HG03521 (cell line): Measurements from ENCODE around the gene FTCDNL1.

Experiments used
- ATAC-seq: cut with Tn5 transposase; IDR thresholded peaks from one replicate; pipeline ENCODE4 v1.9.1; 2021; ENCODE audit warnings: mild to moderate bottlenecking, moderate library complexity; ENCODE audit not compliant: unreplicated experiment

Gene FTCDNL1

DNA sequence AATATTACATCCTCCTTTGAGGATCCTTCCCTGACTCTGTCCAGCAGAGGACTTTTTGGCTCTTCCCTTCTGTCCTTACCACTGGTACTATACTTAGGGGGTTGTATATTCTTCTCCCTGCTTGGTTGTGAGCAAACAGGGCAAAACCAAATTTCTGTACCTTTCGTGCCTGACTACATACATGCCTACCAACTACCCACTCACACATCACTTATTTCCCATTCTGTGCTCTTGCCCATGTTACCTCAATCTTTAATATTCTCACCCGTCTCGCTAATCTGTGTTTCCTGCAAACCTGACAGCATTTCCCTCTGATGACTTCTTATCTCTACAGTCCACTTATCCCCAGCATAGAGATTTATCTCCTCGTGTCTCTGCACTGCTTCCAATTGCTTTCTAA, 58.6 kb downstream of the FTCDNL1 start:
- ATAC-seq: no peak

DNA sequence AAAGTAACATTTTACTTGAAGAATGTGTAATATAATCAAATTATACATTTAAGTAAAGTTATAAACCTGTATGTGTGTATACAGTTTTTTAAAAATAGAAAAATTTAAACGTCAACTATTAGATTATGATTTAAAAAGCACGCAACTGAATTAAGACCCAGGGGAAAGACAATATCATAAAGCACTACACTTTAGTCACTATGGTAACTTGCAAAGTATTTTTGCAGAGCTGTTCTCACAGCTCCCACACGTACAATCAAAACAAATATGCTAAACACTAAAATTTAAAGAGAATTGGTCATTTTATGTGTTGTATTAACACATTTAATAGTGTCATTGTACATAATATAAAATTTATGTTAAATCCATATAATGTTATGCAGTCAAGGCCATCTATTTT, 59.7 kb downstream of the FTCDNL1 start:
- ATAC-seq: no peak

DNA sequence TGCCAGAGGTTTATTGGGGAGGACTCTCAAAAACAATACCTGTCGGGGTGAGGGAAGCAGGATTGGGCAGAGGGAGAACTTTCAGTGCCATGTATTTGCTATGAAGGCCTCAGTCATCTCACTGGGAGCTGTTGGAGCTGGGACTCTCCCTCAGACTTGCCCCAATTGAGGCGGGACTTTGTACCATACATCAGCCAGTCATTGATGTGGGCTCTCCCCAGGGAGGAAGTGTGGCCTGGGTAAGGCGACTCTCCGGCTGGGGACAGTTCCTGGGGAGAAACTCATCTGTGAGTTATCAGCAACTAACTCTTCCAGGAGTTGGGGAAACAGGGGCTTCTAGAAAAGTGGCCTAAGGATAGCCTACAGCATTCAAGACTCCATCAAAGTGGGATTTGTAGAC, 66.5 kb downstream of the FTCDNL1 start:
- no peak for ATAC-seq

DNA sequence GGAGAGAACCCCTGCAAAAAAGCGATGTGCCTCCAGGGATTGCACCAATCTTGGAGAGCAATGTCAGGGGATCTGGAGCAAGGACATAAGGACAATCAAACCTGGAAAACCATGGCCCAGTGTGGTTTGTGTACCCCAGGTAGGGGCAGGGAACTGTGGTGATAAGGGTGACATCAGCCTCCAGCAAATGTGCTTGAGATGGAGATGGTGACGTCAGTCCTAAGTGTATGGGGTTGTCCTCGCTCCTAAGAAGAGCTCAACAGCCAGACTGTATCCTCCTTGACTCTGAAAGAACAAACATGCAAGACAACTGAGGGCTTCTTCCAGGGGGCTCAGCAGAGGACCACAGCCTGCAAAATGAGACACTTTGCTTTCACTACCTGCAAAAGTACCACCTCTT, 71.4 kb downstream of the FTCDNL1 start:
- ATAC-seq: no peak

DNA sequence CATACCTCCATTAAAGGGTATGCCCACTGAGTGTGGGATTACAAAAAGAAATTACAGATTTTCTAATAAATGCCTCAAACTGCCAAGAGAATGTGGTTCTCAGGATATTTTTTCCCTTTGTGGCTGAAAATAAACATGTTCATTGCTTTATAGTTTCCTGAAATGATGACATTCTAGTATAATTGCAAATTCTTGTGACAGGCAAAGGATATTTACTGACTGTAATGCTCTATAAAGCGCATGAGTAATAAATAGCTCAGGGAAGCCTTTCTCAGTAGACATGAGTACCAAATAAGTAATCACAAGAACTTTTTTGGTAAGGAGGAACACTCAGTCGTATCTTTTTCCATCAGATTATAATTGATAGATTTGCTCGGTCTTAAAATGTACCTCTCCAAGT, 72.3 kb downstream of the FTCDNL1 start:
- ATAC-seq: no peak

DNA sequence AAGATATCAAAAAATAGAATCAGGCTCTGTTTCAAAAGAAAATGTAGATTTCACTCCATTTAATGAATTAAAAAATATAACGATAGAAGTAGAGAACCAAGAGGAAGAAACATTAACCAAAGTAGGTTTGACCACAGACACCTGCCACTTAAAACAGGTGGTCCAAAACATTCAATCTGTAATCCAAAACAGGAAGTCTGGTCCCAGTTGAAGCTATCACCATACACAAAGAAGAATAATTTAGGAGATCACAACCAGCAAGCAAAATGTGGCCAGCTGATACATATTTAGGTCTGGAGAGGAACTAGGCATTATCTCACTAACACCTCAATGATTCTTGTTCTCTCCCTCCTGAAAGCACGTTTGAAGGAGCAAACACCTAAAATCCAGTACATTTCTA, 73.1 kb downstream of the FTCDNL1 start:
- ATAC-seq: no peak

DNA sequence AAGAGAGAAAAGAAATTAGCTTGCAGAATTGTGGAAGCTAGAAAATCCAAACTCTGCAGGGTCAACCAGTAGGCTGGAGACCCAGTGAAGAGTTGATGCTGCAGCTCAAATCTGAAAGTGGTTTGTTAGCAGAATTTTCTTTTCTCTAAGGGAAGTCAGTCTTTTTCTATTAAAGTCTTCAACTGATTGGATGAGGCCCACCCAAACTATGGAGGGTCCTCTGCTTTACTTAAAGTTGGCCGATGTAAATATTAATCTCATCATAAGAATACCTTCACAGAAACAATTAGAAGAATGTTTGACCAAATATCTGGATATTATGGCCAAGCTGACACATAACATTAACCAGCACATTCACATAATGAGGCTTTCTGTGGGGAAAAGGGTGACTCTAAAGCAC, 73.7 kb downstream of the FTCDNL1 start:
- ATAC-seq: no peak

DNA sequence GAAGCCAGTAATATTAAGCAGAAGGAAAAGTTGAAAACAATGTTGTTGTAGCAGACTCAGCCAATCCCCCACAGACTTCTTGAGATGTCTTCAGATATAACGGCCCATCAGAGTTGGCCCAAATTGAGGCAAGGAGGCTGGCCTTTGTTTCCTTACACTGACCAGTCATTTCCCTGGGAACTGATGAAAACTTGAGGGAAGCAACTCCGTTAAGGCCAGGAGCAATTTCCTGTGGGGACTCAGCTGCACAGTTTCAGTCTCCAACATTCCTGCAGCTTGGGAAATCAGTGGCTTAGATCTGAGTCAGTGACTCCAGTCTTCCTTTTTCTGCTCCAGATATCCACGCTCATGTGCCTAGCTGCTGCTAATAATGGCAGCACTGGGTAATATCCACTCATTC, 75.7 kb downstream of the FTCDNL1 start:
- ATAC-seq: no peak

DNA sequence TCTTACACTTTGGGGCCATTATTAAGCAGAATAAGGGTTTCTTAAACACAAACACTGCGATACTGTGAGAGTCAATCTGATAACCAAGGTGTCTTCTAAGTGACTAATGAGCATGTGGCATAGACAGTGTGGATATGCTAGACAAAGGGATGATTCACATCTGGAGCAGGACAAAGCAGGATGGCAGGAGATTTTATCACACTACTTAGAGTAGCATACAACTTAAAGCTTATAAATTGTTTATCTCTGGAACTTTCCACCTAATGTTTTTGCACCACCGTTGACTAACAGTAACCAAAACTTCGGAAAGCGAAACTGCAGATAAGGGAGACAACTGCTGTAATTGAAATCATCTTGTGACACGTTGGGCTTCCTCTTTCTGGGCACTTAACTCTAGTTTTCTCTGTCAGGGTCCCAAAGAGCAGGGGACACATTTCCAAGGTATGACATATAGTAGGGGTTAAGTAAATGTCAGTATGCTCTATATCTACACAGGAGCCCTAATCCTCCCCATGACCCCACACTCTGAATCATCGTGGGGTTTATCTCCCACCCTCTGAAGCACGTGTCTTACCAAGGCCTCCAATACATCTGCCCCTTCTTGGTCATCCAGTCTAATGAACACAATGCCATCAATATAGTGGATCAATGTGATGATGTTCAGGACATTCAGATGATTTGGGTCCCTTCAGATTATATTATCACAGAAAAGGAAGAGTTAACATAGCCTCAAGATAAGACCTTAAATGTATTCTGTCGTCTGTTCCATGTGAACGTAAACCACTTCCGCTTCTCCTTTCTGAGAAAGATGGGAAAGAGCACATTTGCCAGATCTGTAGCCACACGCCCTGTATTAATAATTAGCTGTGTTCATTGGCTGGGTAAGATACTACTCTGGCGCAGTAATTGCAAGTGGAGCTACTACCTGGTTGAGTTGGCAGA, 78.7 kb downstream of the FTCDNL1 start:
- no peak for ATAC-seq

DNA sequence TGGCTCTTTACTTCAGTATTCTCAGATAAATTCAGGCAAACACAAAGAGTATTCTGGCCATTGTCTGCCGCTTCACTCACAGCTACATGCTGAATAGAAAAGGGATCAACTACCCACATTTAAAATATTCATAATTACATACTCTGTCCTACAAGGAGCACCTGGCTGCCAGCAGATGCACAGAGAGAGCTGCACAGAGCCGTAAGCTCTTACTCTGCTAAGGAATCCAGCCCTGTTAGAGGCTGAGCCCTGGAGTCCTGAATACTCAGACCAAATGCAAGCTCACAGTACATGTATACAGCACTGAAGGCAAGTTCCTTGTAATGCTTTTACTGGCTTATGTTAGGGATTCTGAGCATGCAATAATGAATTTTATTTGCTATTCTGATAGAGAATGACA, 80.3 kb downstream of the FTCDNL1 start:
- ATAC-seq: no peak

DNA sequence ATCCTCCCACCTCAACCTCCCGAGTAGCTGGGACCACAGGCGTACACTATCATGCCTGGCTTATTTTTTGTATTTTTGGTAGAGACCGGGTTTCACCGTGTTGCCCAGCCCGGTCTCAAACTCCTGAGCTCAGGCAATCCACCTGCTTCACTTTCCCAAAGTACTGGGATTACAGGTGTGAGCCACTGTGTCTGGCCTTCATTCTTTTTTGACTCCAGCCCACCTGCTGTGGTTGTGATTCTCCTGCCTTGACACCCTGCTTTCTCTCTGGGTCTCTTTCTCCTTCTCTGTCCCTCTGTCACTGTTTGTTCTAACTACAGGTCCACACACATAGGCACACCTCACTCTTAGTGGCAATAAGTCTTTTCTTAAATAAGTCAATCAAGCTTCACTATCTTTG, 85.3 kb downstream of the FTCDNL1 start:
- no peak for ATAC-seq

DNA sequence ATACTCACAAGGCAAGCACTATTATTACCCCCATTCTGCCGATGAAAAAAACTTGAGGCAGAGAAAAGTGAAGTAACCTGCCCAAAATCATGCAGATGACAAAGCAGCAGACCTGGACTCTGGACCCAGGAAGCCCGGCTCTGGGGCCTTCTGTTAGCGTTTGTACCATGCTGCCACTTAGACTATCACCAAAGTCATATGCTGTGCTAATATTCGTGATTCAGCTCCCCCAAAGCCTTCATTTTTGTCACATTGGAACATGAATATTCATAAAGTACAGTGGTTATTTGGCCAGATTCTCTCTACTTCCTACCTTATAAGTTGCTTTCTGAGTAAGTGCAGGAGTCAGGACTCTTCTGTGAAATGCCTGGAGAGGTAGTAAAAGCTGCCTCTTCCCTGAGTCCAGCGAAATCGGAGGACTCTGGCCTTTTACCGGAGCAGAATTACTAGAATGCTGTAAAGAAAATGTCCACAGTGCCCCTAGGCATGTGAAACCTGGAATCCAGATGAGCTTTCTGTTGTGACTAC, 86.7 kb downstream of the FTCDNL1 start:
- no peak for ATAC-seq

DNA sequence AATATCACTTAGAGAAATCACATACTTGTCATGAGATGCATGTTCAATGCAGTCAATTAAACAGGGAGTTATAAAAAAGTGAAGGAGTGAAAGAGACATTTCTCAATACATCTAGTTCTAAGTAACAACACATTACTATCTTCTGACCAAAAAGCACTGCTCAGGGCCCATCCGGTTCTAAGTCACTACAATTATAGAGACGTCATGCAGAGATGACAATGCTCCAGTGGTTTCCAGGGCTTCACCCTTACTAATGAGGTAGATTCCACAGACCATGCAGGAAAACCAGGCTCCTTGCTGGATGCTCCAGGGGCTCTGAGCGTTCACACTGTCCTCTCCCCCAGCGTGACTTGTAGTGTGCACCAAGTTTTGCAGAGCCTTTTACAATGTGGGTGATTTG, 88.0 kb downstream of the FTCDNL1 start:
- ATAC-seq: no peak

DNA sequence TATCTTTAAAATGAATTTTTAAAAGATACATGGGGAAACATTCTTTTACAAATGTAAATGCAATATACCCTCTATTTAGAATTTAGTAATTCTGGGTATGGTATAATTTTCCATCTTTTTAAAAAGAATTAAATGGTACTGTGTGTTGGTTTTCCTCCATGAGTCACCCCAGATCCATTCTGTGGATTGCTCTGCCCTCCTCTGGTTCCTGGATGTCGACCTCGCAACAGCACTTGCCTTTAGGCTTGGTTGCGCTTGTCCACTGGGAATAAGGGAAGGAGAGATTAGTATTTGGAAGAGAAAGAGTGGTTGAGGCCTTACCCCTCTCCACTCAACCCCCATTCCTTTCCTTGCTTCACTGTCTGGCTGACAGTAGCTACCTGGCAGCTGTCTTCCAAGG, 90.4 kb downstream of the FTCDNL1 start:
- no peak for ATAC-seq

DNA sequence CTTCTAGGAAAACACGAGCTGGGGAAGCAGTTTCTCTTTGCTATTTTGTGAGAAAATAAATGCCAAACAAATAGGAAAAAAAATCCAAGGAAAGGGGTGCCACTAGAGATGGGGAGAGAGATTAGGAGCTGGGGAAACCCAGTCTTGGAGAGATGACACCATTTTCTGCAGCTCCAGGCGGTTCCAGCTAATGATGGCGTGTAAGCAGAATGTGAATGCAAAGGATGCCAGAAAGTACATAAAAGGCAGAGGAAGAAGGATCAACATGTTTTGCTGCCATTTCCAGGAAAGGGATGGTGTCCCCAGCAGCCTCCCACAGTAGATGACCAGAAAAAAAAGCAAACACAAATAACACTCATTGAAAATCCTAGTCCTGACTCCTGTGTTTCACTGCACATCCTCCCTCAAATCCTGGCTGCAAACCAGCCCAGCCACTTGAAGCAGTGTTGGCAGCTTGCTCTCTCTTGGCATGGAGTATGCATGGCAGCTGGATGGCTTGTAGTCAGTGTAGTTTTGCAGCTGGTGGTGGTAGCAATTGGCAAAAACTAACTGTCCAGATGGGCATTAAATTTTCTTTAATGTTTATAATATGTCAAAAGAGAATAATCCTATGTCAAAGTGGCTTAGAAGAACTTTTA, 93.6 kb downstream of the FTCDNL1 start:
- no peak for ATAC-seq

DNA sequence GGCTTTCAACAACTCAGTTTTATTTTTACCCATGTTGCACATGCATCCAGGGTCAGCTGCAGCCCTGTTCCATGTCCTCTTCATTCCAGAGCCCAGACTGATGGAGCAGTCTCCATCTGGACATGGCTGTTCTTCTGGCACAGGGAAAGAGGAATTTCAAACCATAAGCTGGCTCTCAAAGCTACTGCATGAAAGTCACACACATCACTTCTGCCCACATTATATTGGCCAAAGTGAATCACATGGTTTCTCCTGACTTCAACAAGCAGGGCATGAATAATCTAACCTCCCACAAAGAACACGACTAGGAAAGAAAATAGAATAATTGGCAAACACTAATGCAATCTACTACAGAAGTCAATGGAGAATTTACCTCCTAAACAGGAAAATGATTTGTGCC, 94.2 kb downstream of the FTCDNL1 start:
- ATAC-seq: no peak

DNA sequence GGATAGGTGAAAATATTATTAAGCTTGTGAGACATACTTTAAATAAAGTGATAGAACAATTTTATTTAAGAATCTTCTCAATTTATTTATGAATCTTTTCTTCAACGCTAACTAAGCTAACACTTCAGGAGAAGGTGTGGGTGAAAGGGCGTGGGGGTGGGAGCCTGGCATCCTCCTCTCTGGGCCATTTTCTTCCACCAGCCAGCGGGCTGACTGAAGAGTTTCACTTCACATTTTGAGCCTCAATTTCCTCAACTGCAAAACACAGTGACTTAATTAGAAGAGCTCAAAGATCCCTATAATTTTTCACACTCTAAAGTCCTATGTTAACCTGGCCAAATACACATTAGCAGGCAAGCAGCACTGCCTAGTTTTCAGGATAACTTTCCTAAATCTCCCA, 94.8 kb downstream of the FTCDNL1 start:
- ATAC-seq: no peak

DNA sequence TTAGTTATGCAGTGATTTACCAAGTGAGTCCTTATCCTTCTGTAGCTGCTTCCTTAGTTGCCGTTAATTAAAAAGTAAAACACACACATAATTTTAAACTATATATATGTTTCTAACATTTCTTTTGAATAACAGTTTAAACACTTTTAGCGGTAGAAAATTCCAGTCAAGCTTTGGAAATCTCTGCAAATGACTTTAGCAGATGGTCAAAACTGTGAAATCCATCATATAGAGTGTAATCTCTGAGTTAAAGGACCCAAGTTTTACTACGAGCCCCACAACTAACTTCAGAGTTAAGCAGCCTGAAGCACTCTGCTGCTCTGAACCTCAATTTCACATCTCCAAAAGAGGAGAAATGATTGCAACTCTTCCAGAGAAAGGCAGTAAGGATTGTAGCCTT, 96.2 kb downstream of the FTCDNL1 start:
- no peak for ATAC-seq

DNA sequence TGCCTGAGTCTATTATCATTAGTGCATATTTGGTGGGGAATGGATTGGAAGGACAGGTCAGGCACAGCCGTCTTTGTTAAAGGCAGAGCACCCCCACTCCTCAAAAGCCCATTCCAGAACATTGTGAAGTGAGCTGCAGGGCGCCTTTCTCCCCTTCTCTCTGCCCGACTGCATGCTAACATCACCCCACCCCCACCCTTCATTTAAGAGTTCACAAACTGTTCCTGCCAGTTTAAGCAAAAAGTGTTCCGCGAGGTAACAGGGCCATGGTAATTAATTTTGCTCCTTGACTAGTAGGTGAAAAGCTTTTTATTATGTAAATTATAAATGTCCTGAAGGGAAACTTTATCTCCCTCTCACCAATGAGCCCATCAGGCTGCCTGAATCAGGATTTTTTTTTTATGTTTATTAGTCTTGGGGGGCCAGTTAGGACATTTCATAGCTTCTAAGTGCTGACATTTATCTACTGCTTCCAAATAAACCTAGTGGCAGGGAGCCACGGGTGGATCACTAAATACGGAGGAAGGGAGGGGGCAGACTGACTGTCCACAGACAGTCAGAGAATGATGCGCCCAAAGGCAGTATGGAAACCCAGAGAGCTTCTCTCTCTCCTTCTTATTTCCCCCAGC, 99.4 kb downstream of the FTCDNL1 start:
- no peak for ATAC-seq

DNA sequence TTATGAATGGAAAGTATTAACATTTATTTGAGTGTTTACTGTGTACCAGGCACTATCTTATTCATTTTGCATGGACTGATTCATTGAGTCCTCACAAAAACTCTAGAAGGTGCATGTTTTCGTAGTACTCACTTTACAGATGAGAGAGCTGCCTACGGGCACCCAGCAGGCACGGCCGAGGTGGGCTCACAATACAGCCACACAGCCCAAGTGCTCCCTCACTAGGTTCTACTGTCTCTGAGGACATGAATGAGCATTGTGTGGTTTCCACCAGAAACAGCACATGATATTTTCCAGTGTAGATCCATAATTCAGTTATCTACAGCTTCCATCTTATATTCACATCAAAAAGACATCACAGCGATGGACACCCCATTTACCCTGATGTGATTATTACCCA, 101.4 kb downstream of the FTCDNL1 start:
- ATAC-seq: no peak

DNA sequence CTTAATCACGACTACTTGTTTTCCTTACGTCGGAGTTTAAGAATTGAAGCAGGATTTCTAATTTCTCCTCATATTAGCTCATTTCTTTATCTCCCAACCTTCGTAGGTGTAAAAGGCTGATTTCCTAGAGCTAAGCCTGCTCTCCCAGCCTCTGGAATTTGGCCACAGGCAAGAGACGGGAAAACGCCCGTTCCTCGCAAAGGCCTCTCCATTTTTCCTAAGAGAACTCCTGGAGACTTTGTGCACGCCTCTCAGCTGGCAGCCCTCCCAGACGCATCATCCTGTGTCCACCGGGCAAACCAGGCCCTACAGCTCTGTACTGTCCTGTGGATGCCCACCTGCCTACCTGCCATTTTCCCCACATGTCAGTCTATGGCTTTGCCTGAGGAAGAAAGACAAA, 106.3 kb downstream of the FTCDNL1 start:
- ATAC-seq: no peak

DNA sequence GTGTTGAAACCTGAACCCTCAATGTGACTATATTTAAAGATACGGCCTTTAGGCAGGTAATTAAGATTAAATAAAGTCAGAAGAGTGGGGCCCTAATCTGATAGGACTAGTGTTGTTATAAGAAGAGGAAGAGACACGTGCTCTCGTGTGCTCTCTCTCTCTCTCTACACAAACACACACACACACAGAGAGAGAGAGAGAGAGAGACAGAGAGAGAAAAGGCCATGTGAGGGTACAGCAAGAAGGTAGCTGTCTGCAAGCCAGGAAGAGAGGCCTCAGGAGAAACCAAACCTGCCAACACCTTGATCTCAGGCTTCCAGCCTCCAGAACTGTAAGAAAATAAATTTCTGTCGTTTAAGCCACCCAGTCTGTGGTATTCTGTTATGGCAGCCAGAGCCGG, 106.7 kb downstream of the FTCDNL1 start:
- ATAC-seq: no peak
